SK-N-SH treated with all-trans-retinoic acid at 6 μM for 48 hours (cell line): ENCODE results near the gene BARX2.

Experiments used
- ATAC-seq: fragments of 200-7000 bp; cut with Tn5 transposase; 3 replicates; pipeline ENCODE4 v1.9.1; 2020; ENCODE audit warnings: mild to moderate bottlenecking, moderate library complexity
- ARNTL ChIP-seq: fragments of 450-650 bp; formaldehyde crosslinking; IDR thresholded peaks from 2 replicates; pipeline ENCODE4 v1.5.0; 2020; ENCODE audit warnings: low read depth, mild to moderate bottlenecking, moderate library complexity, borderline replicate concordance
- BACH2 ChIP-seq: fragments of 250-450 bp; sonication (Bioruptor Pico); IDR thresholded peaks from 2 replicates; pipeline ENCODE4 v1.9.0; 2021; ENCODE audit warnings: mild to moderate bottlenecking, borderline replicate concordance
- CSDC2 ChIP-seq: fragments of 250-450 bp; sonication (Bioruptor Pico); IDR thresholded peaks from 2 replicates; pipeline ENCODE4 v1.5.0; 2020; ENCODE audit warnings: mild to moderate bottlenecking, moderate library complexity
- GLIS3 ChIP-seq: fragments of 250-450 bp; sonication (Bioruptor Pico); IDR thresholded peaks from 2 replicates; pipeline ENCODE4 v1.5.0; 2020; ENCODE audit warnings: mild to moderate bottlenecking, moderate library complexity
- ISL1 ChIP-seq: fragments of 250-450 bp; sonication (Bioruptor Pico); IDR thresholded peaks from 2 replicates; pipeline ENCODE4 v2.1.2; 2022; ENCODE audit warnings: mild to moderate bottlenecking, moderate library complexity
- OSR1 ChIP-seq: fragments of 250-450 bp; sonication (Bioruptor Pico); IDR thresholded peaks from 2 replicates; pipeline ENCODE4 v1.8.0; 2022; ENCODE audit warnings: moderate library complexity, mild to moderate bottlenecking, inconsistent platforms
- POU6F1 ChIP-seq: fragments of 250-450 bp; sonication (Bioruptor Pico); IDR thresholded peaks from 2 replicates; pipeline ENCODE4 v1.8.0; 2021; ENCODE audit warnings: low read depth, mild to moderate bottlenecking, moderate library complexity, borderline replicate concordance
- PPARA ChIP-seq: fragments of 250-450 bp; sonication (Bioruptor Pico); IDR thresholded peaks from 2 replicates; pipeline ENCODE4 v1.5.0; 2020; ENCODE audit warnings: mild to moderate bottlenecking, borderline replicate concordance
- RARB ChIP-seq: fragments of 250-450 bp; sonication (Bioruptor Pico); IDR thresholded peaks from 2 replicates; pipeline ENCODE4 v1.8.0; 2021; ENCODE audit warnings: mild to moderate bottlenecking, moderate library complexity
- SNAI2 ChIP-seq: fragments of 250-450 bp; sonication (Bioruptor Pico); IDR thresholded peaks from 2 replicates; pipeline ENCODE4 v1.5.0; 2020; ENCODE audit warnings: mild to moderate bottlenecking, moderate library complexity
- TCF4 ChIP-seq: fragments of 250-450 bp; sonication (Bioruptor Pico); IDR thresholded peaks from 2 replicates; pipeline ENCODE4 v1.8.0; 2021; ENCODE audit warnings: mild to moderate bottlenecking, moderate library complexity, borderline replicate concordance
- TOX ChIP-seq: fragments of 250-450 bp; sonication (Bioruptor Pico); IDR thresholded peaks from 2 replicates; pipeline ENCODE4 v1.8.0; 2021; ENCODE audit warnings: mild to moderate bottlenecking, moderate library complexity, borderline replicate concordance
- ZC3H10 ChIP-seq: fragments of 250-450 bp; sonication (Bioruptor Pico); IDR thresholded peaks from 2 replicates; pipeline ENCODE4 v1.5.1; 2021; ENCODE audit warnings: mild to moderate bottlenecking, moderate library complexity
- ZFP3 ChIP-seq: fragments of 250-450 bp; sonication (Bioruptor Pico); IDR thresholded peaks from 2 replicates; pipeline ENCODE4 v1.5.0; 2020; ENCODE audit warnings: mild to moderate bottlenecking, moderate library complexity
- ZFP30 ChIP-seq: fragments of 450-650 bp; formaldehyde crosslinking; IDR thresholded peaks from 2 replicates; pipeline ENCODE4 v1.5.0; 2022; ENCODE audit warnings: mild to moderate bottlenecking, moderate library complexity
- ZNF70 ChIP-seq: fragments of 450-650 bp; formaldehyde crosslinking; IDR thresholded peaks from 2 replicates; pipeline ENCODE4 v1.5.0; 2020; ENCODE audit warnings: mild to moderate bottlenecking, moderate library complexity
- ZNF8 ChIP-seq: fragments of 450-650 bp; formaldehyde crosslinking; IDR thresholded peaks from 2 replicates; pipeline ENCODE4 v1.5.0; 2020; ENCODE audit warnings: mild to moderate bottlenecking, moderate library complexity
- TF ChIP-seq, protein P1 (sequence below): fragments of 250-450 bp; sonication (Bioruptor Pico); IDR thresholded peaks from 2 replicates; pipeline ENCODE4 v1.5.1; 2020; ENCODE audit warnings: low read depth, mild to moderate bottlenecking, moderate library complexity
- TF ChIP-seq, protein P2 (sequence below): fragments of 250-450 bp; sonication (Bioruptor Pico); IDR thresholded peaks from 2 replicates; pipeline ENCODE4 v1.5.0; 2020; ENCODE audit warnings: mild to moderate bottlenecking, moderate library complexity
- TF ChIP-seq, protein P3 (sequence below): fragments of 250-450 bp; sonication (Bioruptor Pico); IDR thresholded peaks from 2 replicates; pipeline ENCODE4 v1.8.0; 2020; ENCODE audit warnings: mild to moderate bottlenecking, moderate library complexity, borderline replicate concordance

Gene BARX2

DNA sequence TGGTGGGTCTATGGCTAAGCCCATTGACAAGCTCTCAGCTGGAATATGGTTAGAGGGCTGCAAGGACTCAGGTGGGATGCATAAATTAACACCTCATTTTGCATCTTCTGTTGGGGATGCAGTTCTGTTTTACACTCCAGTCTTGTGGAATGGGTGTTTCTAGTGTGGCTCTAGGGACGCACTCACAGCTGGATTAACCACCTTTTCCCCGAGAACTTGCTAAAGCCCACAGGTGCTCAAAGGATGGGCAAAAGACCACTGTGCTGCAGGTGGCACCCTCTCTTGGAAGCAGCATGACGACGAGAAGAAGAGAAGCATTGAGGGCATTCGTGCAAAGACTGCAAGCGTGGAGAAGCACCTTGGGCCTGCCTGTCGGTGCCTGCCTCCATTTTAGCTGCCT lies 6.9 kb downstream of the BARX2 start (continued):
- TF ChIP-seq, protein P1, sequence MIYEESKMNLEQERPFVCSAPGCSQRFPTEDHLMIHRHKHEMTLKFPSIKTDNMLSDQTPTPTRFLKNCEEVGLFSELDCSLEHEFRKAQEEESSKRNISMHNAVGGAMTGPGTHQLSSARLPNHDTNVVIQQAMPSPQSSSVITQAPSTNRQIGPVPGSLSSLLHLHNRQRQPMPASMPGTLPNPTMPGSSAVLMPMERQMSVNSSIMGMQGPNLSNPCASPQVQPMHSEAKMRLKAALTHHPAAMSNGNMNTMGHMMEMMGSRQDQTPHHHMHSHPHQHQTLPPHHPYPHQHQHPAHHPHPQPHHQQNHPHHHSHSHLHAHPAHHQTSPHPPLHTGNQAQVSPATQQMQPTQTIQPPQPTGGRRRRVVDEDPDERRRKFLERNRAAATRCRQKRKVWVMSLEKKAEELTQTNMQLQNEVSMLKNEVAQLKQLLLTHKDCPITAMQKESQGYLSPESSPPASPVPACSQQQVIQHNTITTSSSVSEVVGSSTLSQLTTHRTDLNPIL (CRISPR knock-in tag), result no peak
- no peak for TF ChIP-seq OSR1
- TF ChIP-seq RARB (CRISPR knock-in tag), result no peak
- TF ChIP-seq ZFP3 (CRISPR knock-in tag), result no peak
- TF ChIP-seq, all 23 proteins: peak for 0

DNA sequence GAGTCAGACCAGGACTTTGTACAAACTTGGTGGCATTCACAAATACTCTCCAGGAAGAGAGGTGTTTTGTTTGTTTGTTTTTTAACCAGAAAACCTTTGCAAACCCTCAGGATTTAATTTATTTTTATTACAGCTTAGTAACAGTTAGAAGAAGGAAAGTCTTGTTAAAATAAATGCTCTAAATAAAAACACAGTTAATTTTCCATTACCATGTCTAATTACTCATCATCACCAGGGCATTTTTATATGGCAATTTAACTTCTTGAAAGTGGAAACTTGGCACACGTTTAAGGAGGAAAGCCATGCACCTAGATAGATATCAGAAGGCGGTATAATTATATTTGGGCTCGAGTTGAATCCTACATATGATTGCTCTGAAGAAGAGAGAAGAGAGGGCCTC lies 7.4 kb downstream of the BARX2 start:
- ATAC-seq, result no peak
- TF ChIP-seq TCF4 (CRISPR knock-in tag) (no peak), ZNF70 (no peak), ZFP30 (no peak), BACH2 (CRISPR knock-in tag) (no peak), SNAI2 (no peak), ZNF8 (no peak), ZC3H10 (CRISPR knock-in tag) (no peak), PPARA (no peak), POU6F1 (CRISPR knock-in tag) (no peak), TOX (CRISPR knock-in tag) (no peak), GLIS3 (CRISPR knock-in tag) (no peak), ZFP3 (CRISPR knock-in tag) (no peak), RARB (CRISPR knock-in tag) (no peak), ISL1 (CRISPR knock-in tag) (no peak), CSDC2 (no peak), ARNTL (no peak)
- TF ChIP-seq, protein P2, sequence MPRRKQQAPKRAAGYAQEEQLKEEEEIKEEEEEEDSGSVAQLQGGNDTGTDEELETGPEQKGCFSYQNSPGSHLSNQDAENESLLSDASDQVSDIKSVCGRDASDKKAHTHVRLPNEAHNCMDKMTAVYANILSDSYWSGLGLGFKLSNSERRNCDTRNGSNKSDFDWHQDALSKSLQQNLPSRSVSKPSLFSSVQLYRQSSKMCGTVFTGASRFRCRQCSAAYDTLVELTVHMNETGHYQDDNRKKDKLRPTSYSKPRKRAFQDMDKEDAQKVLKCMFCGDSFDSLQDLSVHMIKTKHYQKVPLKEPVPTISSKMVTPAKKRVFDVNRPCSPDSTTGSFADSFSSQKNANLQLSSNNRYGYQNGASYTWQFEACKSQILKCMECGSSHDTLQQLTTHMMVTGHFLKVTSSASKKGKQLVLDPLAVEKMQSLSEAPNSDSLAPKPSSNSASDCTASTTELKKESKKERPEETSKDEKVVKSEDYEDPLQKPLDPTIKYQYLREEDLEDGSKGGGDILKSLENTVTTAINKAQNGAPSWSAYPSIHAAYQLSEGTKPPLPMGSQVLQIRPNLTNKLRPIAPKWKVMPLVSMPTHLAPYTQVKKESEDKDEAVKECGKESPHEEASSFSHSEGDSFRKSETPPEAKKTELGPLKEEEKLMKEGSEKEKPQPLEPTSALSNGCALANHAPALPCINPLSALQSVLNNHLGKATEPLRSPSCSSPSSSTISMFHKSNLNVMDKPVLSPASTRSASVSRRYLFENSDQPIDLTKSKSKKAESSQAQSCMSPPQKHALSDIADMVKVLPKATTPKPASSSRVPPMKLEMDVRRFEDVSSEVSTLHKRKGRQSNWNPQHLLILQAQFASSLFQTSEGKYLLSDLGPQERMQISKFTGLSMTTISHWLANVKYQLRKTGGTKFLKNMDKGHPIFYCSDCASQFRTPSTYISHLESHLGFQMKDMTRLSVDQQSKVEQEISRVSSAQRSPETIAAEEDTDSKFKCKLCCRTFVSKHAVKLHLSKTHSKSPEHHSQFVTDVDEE, result no peak
- TF ChIP-seq, protein P1 (CRISPR knock-in tag), result no peak
- TF ChIP-seq, protein P3, sequence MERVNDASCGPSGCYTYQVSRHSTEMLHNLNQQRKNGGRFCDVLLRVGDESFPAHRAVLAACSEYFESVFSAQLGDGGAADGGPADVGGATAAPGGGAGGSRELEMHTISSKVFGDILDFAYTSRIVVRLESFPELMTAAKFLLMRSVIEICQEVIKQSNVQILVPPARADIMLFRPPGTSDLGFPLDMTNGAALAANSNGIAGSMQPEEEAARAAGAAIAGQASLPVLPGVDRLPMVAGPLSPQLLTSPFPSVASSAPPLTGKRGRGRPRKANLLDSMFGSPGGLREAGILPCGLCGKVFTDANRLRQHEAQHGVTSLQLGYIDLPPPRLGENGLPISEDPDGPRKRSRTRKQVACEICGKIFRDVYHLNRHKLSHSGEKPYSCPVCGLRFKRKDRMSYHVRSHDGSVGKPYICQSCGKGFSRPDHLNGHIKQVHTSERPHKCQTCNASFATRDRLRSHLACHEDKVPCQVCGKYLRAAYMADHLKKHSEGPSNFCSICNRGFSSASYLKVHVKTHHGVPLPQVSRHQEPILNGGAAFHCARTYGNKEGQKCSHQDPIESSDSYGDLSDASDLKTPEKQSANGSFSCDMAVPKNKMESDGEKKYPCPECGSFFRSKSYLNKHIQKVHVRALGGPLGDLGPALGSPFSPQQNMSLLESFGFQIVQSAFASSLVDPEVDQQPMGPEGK (CRISPR knock-in tag), result no peak
- TF ChIP-seq, all 23 proteins: peak for 0

GRCh38 chr11:129383502-129383901 lies 7.9 kb downstream of the BARX2 start:
- no peak for TF ChIP-seq ZFP3 (CRISPR knock-in tag)
- TF ChIP-seq RARB (CRISPR knock-in tag), result no peak
- TF ChIP-seq ZFP30, result no peak
- TF ChIP-seq, protein P2, result no peak
- no peak for TF ChIP-seq OSR1
- no peak for ATAC-seq
